ENCODE data around the gene GNA15.
"Not testable (repeated sequence)": the region's sequence is repeated elsewhere in the genome, so short reads cannot be mapped to it uniquely, and the experiment has no call there.

GNA15 gene

GRCh38 chr19:3196933-3197205 lies 61.0 kb downstream of the GNA15 start:
- intact Hi-C loops (cut with micrococcal nuclease) = no loop called here
- peaks cover 25% of the 10 kb centered on the region for H3K4me1 Mint-ChIP-seq (ENCODE audit: low read depth)
- no peak overlapping the region for H3K4me3 Mint-ChIP-seq
- H3K9me3 Mint-ChIP-seq = no peaks in the 10 kb centered on the region
- no peak overlapping the region for H3K27ac Mint-ChIP-seq
- H3K27me3 Mint-ChIP-seq = no peaks in the 10 kb centered on the region
- peaks cover 92% of the 10 kb centered on the region for H3K36me3 Mint-ChIP-seq (ENCODE audit: low read depth)

DNA sequence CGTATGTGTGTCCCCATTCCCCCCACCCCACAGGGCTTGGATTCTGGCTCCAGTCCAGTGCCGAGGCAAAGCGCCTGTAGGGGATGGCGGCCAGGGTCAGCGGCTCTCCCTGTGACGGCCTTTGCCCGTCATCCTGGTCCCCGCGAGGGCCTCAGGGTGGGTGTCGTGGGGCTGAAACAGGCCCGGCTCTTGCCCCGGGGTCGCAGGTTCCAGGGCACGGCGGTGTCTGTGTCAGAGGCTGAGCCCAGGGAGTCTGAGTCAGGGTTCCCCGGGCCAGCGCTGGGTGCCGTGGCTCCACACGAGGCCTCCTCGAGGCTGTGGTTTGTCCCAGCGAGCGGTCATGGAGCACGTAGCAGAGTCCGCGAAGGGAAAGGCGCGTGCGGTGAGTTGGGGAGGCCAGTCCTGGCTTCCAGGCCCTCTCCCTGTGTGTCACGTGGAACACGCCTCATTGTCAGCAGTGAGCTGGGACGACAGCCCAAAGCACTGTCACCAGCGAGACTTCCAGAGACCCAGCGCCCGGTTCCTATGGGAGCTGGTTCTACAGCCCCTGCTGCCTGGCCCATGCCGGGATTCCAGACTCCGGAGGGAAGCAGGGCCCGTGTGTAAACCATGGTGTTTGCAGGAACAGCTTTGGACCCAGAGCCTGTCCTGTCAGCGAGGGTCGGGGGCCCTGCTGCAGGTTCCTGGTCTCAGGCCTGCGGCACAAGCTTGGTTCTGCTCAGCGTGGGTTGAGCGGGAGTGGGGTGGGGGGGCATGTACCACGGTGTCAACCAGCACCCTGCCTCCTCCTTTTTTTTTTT lies 63.3 kb downstream of the GNA15 start:
- no peaks in the 10 kb centered on the region for H3K9me3 Mint-ChIP-seq
- H3K36me3 Mint-ChIP-seq (ENCODE audit: low read depth) = peaks cover 92% of the 10 kb centered on the region
- intact Hi-C loops (cut with micrococcal nuclease) = no loop called here
- H3K27me3 Mint-ChIP-seq = no peaks in the 10 kb centered on the region
- no peak overlapping the region for H3K27ac Mint-ChIP-seq
- no peak overlapping the region for H3K4me3 Mint-ChIP-seq
- H3K4me1 Mint-ChIP-seq (ENCODE audit: low read depth) = peaks cover 5% of the 10 kb centered on the region

DNA sequence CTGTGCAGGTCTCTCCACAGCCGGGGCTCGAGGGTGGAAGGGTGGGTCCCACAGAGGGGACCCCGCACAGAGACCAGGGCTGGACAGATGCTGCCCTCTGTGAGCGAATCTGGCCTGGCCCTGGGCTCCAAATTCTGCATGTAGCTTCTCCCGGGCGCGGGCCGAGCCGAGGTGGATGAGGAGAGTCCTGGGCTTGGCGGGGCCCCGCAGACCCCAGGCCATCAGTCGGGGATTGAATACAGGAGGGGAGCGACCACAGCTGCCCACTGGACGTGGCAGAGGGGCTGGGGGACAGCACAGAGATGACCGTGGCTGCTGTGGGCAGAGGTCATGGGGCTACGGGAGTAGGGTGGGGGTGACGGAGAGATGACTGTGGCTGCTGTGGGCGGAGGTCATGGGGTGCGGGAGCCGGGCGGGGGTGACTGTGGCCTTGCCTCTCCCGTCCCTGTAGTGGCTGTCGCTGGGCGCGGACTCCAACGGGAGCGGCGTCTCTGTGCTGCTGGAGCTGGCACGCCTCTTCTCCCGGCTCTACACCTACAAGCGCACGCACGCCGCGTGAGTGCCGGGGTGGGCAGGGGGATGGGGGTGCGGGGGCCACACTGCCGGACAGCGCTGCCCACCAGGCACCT lies 65.4 kb downstream of the GNA15 start:
- Mint-ChIP-seq H3K9me3 (no peaks in the 10 kb centered on the region), H3K4me3 (no peak overlapping the region), H3K36me3 (ENCODE audit: low read depth) (peaks cover 93% of the 10 kb centered on the region), H3K27me3 (no peaks in the 10 kb centered on the region), H3K4me1 (ENCODE audit: low read depth) (peaks cover 5% of the 10 kb centered on the region), H3K27ac (no peak overlapping the region)
- intact Hi-C loops (cut with micrococcal nuclease) = no loop called here

DNA sequence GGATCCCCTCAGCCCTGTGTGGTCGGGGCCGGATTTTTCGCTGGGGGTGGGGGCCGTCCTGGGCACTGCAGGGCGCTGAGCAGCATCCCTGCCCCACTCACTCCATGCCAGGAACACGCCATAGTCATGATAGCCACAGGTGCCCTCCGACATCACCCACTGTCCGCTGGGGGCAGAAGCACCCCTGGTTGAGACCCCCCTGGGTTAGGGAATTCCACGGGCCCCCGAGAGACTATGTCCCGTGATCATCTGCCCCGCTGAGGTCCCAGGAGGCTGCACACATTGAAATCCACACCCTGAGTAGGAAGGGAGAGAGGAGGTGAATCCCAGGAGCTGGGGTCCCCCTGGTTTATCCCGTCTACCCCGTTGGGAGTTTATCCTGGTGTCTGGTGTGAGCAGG lies 66.1 kb downstream of the GNA15 start:
- peaks cover 5% of the 10 kb centered on the region for H3K4me1 Mint-ChIP-seq (ENCODE audit: low read depth)
- H3K9me3 Mint-ChIP-seq = no peaks in the 10 kb centered on the region
- H3K27ac Mint-ChIP-seq = no peak overlapping the region
- intact Hi-C loops (cut with micrococcal nuclease) = no loop called here
- no peaks in the 10 kb centered on the region for H3K27me3 Mint-ChIP-seq
- peaks cover 93% of the 10 kb centered on the region for H3K36me3 Mint-ChIP-seq (ENCODE audit: low read depth)
- H3K4me3 Mint-ChIP-seq = no peak overlapping the region

DNA sequence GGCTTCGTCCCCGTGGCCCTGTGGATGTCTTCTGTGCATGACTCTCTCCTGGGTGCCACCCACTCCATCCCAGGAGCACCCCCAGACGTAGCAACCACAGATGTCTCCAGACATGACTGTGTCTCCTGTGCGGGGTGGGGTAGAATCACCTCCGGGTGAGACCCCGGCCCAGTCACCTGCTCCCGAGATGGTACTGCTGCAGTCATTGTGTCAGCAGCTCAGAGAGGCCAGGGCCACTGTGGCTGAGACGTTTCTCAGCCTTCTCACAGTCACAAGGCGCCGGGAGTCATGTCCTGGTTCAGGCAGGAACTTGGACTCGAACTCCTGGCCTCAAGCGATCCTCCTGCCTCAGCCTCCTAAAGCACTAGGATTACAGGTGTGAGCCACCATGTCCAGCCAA lies 66.5 kb downstream of the GNA15 start:
- H3K27me3 Mint-ChIP-seq = no peaks in the 10 kb centered on the region
- no peaks in the 10 kb centered on the region for H3K9me3 Mint-ChIP-seq
- peaks cover 5% of the 10 kb centered on the region for H3K4me1 Mint-ChIP-seq (ENCODE audit: low read depth)
- no peak overlapping the region for H3K27ac Mint-ChIP-seq
- no peak overlapping the region for H3K4me3 Mint-ChIP-seq
- intact Hi-C loops (cut with micrococcal nuclease) = no loop called here
- peaks cover 93% of the 10 kb centered on the region for H3K36me3 Mint-ChIP-seq (ENCODE audit: low read depth)

GRCh38 chr19:3202895-3203294 lies 67.1 kb downstream of the GNA15 start:
- H3K4me1 Mint-ChIP-seq (ENCODE audit: low read depth); intact Hi-C loops (cut with micrococcal nuclease); H3K9me3 Mint-ChIP-seq; H3K27ac Mint-ChIP-seq; H3K27me3 Mint-ChIP-seq; H3K4me3 Mint-ChIP-seq: not testable (repeated sequence)
- H3K36me3 Mint-ChIP-seq (ENCODE audit: low read depth) = peaks cover 98% of the 10 kb centered on the region

DNA sequence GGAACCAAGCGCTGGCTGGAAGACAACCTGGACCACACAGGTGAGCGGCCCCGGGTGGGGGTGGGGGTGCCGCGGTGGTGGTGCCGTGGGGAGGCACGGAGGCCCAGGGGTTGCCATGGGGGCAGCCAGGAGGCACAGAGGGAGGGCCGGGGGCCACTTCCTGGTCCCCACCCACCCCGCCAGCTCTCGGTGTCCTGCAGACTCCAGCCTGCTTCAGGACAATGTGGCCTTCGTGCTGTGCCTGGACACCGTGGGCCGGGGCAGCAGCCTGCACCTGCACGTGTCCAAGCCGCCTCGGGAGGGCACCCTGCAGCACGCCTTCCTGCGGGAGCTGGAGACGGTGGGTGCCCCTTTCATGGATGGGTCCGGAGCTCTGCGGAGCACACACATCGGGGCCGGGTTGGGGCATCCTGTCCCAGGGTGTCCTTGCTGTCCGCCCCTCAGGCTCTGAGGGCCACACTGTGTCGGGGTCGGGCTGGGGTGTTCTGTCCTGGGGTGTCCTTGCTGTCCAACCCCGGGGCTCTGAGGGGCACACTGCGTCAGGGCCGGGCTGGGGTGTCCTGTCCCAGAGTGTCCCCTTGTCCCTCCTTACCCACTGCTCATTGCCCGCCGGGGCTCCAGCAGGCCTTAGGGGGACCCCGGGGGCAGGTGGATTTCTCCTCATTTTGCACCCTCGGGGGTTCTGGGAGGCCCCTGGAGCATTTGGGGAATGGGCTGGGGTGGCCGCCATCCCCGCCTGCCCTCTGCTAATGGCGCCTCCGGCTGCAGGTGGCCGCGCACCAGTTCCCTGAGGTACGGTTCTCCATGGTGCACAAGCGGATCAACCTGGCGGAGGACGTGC lies 68.2 kb downstream of the GNA15 start:
- Mint-ChIP-seq H3K36me3 (ENCODE audit: low read depth) (peaks cover 98% of the 10 kb centered on the region), H3K4me3 (no peak overlapping the region), H3K4me1 (ENCODE audit: low read depth) (peaks cover 9% of the 10 kb centered on the region), H3K27me3 (no peaks in the 10 kb centered on the region), H3K9me3 (no peaks in the 10 kb centered on the region), H3K27ac (no peak overlapping the region)
- intact Hi-C loops (cut with micrococcal nuclease) = no loop called here

- Mint-ChIP-seq H3K4me3 (no peak overlapping the region), H3K27me3 (no peaks in the 10 kb centered on the region), H3K36me3 (ENCODE audit: low read depth) (peaks cover 97% of the 10 kb centered on the region), H3K4me1 (ENCODE audit: low read depth) (peaks cover 9% of the 10 kb centered on the region), H3K27ac (no peak overlapping the region), H3K9me3 (no peaks in the 10 kb centered on the region)
- intact Hi-C loops (cut with micrococcal nuclease) = no loop called here
These were observed 68.9 kb downstream of the GNA15 start for GRCh38 chr19:3204646-3205275.

GRCh38 chr19:3206216-3206953 lies 70.6 kb downstream of the GNA15 start:
- intact Hi-C loops (cut with micrococcal nuclease) = no loop called here
- peaks cover 10% of the 10 kb centered on the region for H3K4me1 Mint-ChIP-seq (ENCODE audit: low read depth)
- no peak overlapping the region for H3K27ac Mint-ChIP-seq
- H3K36me3 Mint-ChIP-seq (ENCODE audit: low read depth) = peaks cover 80% of the 10 kb centered on the region
- no peaks in the 10 kb centered on the region for H3K9me3 Mint-ChIP-seq
- no peak overlapping the region for H3K4me3 Mint-ChIP-seq
- H3K27me3 Mint-ChIP-seq = no peaks in the 10 kb centered on the region

DNA sequence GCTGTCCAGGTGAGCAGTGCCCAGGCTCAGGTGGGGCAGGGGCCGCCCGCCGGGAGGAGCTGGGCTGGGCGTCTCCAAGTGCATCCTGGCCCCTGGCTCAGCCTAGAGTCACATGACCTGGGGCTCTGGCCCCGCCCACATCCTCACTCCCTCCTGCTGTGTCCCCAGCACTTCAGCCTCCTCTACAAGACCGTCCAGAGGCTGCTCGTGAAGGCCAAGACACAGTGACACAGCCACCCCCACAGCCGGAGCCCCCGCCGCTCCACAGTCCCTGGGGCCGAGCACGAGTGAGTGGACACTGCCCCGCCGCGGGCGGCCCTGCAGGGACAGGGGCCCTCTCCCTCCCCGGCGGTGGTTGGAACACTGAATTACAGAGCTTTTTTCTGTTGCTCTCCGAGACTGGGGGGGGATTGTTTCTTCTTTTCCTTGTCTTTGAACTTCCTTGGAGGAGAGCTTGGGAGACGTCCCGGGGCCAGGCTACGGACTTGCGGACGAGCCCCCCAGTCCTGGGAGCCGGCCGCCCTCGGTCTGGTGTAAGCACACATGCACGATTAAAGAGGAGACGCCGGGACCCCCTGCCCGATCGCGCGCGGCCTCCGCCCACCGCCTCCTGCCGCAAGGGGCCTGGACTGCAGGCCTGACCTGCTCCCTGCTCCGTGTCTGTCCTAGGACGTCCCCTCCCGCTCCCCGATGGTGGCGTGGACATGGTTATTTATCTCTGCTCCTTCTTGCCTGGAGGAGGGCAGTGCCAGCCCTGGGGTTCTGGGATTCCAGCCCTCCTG lies 71.8 kb downstream of the GNA15 start:
- Mint-ChIP-seq H3K27ac (no peak overlapping the region), H3K36me3 (ENCODE audit: low read depth) (peaks cover 68% of the 10 kb centered on the region), H3K4me1 (ENCODE audit: low read depth) (peaks cover 10% of the 10 kb centered on the region), H3K4me3 (no peak overlapping the region), H3K27me3 (no peaks in the 10 kb centered on the region), H3K9me3 (no peaks in the 10 kb centered on the region)
- intact Hi-C loops (cut with micrococcal nuclease) = no loop called here

DNA sequence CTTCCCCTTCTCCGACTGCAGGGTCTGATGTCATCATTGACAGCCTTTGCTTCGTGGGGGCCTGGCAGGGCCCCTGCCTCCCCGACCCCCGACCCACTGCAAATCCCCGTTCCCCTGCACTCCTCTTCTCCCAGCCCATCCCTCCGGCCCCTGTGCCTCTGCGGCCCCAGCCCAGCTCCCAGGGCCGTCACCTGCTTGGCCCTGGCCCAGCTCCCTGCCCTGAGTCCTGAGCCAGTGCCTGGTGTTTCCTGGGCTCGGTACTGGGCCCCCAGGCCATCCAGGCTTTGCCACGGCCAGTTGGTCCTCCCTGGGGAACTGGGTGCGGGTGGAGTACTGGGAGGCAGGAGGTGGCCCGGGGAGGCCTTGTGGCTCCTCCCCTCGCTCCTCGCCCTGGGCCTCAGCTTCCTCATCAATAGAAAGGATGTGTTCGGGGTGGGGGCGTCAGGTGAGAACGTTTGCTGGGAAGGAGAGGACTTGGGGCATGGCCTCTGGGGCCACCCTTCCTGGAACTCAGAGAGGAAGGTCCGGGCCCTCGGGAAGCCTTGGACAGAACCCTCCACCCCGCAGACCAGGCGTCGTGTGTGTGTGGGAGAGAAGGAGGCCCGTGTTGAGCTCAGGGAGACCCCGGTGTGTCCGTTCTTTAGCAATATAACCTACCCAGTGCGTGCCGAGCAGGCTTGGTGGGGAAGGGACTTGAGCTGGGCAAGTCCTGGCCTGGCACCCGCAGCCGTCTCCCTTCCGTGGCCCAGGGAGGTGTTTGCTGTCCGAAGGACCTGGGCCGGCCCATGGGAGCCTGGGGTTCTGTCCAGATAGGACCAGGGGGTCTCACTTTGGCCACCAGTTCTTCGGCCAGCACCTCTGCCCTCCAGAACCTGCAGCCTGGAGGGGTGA lies 72.7 kb downstream of the GNA15 start:
- Mint-ChIP-seq H3K4me1 (ENCODE audit: low read depth) (peaks cover 10% of the 10 kb centered on the region), H3K4me3 (no peak overlapping the region), H3K27ac (no peak overlapping the region), H3K27me3 (no peaks in the 10 kb centered on the region), H3K36me3 (ENCODE audit: low read depth) (peaks cover 59% of the 10 kb centered on the region), H3K9me3 (no peaks in the 10 kb centered on the region)
- intact Hi-C loops (cut with micrococcal nuclease) = no loop called here

- H3K4me1 Mint-ChIP-seq (ENCODE audit: low read depth) = peaks cover 10% of the 10 kb centered on the region
- H3K27me3 Mint-ChIP-seq = no peaks in the 10 kb centered on the region
- intact Hi-C loops (cut with micrococcal nuclease) = no loop called here
- no peak overlapping the region for H3K27ac Mint-ChIP-seq
- H3K9me3 Mint-ChIP-seq = no peaks in the 10 kb centered on the region
- peaks cover 39% of the 10 kb centered on the region for H3K36me3 Mint-ChIP-seq (ENCODE audit: low read depth)
- no peak overlapping the region for H3K4me3 Mint-ChIP-seq
These were observed 74.6 kb downstream of the GNA15 start for GRCh38 chr19:3210347-3211017.
